HepG2 (cell line): Measurements from ENCODE around the gene CEBPZOS. TPM values are rescaled to one million over a fixed set of nuclear protein-coding genes. Genes with fewer than 3 reads are reported as not detected.
A peak's percentile ranks its signal among the peaks of the same experiment; 100 is the strongest.

Experiments
- ATAC-seq: fragments of 200-7000 bp; cut with Tn5 transposase; 3 replicates; pipeline ENCODE4 v1.9.1; 2020; ENCODE audit warnings: mild to moderate bottlenecking, moderate library complexity
- BruUV-seq: library from RNA; stranded (reverse); fragments of 400-500 nt; replicated peaks from 2 replicates; lab custom pipeline; 2021; lab: Mats Ljungman, UMichigan
- CTCF ChIA-PET: fragments of 300-600 bp; formaldehyde crosslinking; extraction: SDS; loops from one replicate; lab custom pipeline; 2021; ENCODE audit warnings: low total read pairs, inconsistent platforms, low intra/inter-chr PET ratio; lab: Yijun Ruan, JAX
- POLR2A ChIA-PET: fragments of 350-600 bp; sonication (Branson Sonifier 250); formaldehyde crosslinking; loops from one replicate; lab custom pipeline; 2020; ENCODE audit warnings: antibody characterized with exemption, inconsistent platforms; lab: Yijun Ruan, JAX
- DNase-seq: peaks from one replicate; pipeline ENCODE4 v3.0.0-alpha.2; 2015; ENCODE audit warnings: low spot score
- FAIRE-seq: peaks from 3 replicates; lab custom pipeline; 2011; peaks lifted over from hg19 to GRCh38; lab: Jason Lieb, UNC
- H2AFZ ChIP-seq: one replicate; pipeline ENCODE4 v1.6.1; 2011; ENCODE audit warnings: low read length, inconsistent platforms
- H3K27ac ChIP-seq: fragments of 300-600 bp; 3 replicates; pipeline ENCODE4 v1.8.0; 2011; ENCODE audit warnings: mixed run types, mild to moderate bottlenecking, mixed read lengths, low read length, inconsistent platforms; ENCODE audit not compliant: insufficient read depth; ENCODE audit errors: extremely low read length
- H3K27me3 ChIP-seq, 2 experiments: fragments of 200-600 bp in 1 of 2; 2 replicates in 1 of 2; 3 replicates in 1 of 2; pipeline versions ENCODE4 v1.6.0 to v1.8.0; 2011; ENCODE audit warnings: low read length in 2 of 2, mild to moderate bottlenecking in 2 of 2, moderate library complexity in 2 of 2, inconsistent platforms in 1 of 2; ENCODE audit not compliant: insufficient read depth in 2 of 2, control insufficient read depth in 1 of 2
- H3K36me3 ChIP-seq, 2 experiments: fragments of 200-600 bp in 1 of 2; replicated peaks in 1 of 2; 2 replicates in 1 of 2; 3 replicates in 1 of 2; pipeline versions ENCODE4 v1.5.1 to v1.8.0; 2011; ENCODE audit warnings: low read length in 2 of 2, inconsistent platforms in 1 of 2; ENCODE audit not compliant: insufficient read depth in 2 of 2, control insufficient read depth in 1 of 2
- H3K4me1 ChIP-seq: 2 replicates; pipeline ENCODE4 v1.5.1; 2012; ENCODE audit warnings: low read length, inconsistent platforms; ENCODE audit not compliant: insufficient read depth
- H3K4me2 ChIP-seq: 2 replicates; pipeline ENCODE4 v1.6.0; 2011; ENCODE audit warnings: low read depth, low read length, inconsistent platforms
- H3K4me3 ChIP-seq, 3 experiments: fragments of 200-600 bp in 1 of 3; sonication (generic), shearing (Covaris generic) in 1 of 3; replicated peaks in 1 of 3; 2 replicates each; pipeline ENCODE4 v1.5.1; 2011 to 2016; ENCODE audit warnings: low read length in 3 of 3, inconsistent platforms in 2 of 3, low read depth in 2 of 3, mild to moderate bottlenecking in 2 of 3, control low read depth in 1 of 3, mixed read lengths in 1 of 3; ENCODE audit not compliant: insufficient read depth in 1 of 3
- H3K79me2 ChIP-seq: one replicate; pipeline ENCODE4 v1.6.1; 2011; ENCODE audit warnings: low read length, inconsistent platforms; ENCODE audit not compliant: insufficient read depth
- H3K9ac ChIP-seq: 2 replicates; pipeline ENCODE4 v1.6.0; 2011; ENCODE audit warnings: mild to moderate bottlenecking, low read depth, low read length, inconsistent platforms; ENCODE audit not compliant: insufficient read depth
- H3K9me3 ChIP-seq: 2 replicates; pipeline ENCODE4 v1.5.1; 2012; ENCODE audit warnings: mild to moderate bottlenecking, low read length
- H4K20me1 ChIP-seq: 2 replicates; pipeline ENCODE4 v1.6.0; 2011; ENCODE audit warnings: inconsistent platforms, mild to moderate bottlenecking, low read length, moderate library complexity; ENCODE audit not compliant: insufficient read depth
- FOSL1 ChIP-seq: sonication (generic); formaldehyde crosslinking; IDR thresholded peaks from 2 replicates; pipeline ENCODE4 v1.9.0; 2021; ENCODE audit warnings: missing genetic modification reagents, borderline replicate concordance
- ISX ChIP-seq: sonication (generic); formaldehyde crosslinking; conservative IDR thresholded peaks from 2 replicates; pipeline ENCODE4 v1.5.0; 2020; ENCODE audit warnings: missing genetic modification reagents
- KDM3A ChIP-seq: IDR thresholded peaks from 2 replicates; pipeline ENCODE4 v1.6.1; 2018; ENCODE audit warnings: low read depth, missing compliant biosample characterization
- KDM5A ChIP-seq: fragments of 200-600 bp; sonication (generic); IDR thresholded peaks from 2 replicates; pipeline ENCODE4 v1.7.0; 2018; ENCODE audit warnings: antibody characterized with exemption, mild to moderate bottlenecking, low read length, borderline replicate concordance
- MBD4 ChIP-seq: IDR thresholded peaks from 2 replicates; pipeline ENCODE4 v1.6.1; 2012; ENCODE audit warnings: low read length, inconsistent platforms, borderline replicate concordance
- RARA ChIP-seq: IDR thresholded peaks from 2 replicates; pipeline ENCODE4 v1.6.1; 2016; ENCODE audit warnings: missing genetic modification reagents, missing compliant biosample characterization
- SETDB1 ChIP-seq: sonication (generic); formaldehyde crosslinking; IDR thresholded peaks from 2 replicates; pipeline ENCODE4 v1.5.1; 2020; ENCODE audit warnings: missing genetic modification reagents, mild to moderate bottlenecking, borderline replicate concordance
- SOX6 ChIP-seq, 2 experiments: fragments of 450-650 bp in 1 of 2; sonication (generic) in 1 of 2; formaldehyde crosslinking in 1 of 2; IDR thresholded peaks; 2 replicates each; pipeline versions ENCODE4 v1.4.0 to v1.6.1; 2017 to 2020; ENCODE audit warnings: antibody characterized with exemption in 1 of 2, mild to moderate bottlenecking in 1 of 2, missing genetic modification reagents in 1 of 2
- XBP1 ChIP-seq: sonication (generic); formaldehyde crosslinking; IDR thresholded peaks from 2 replicates; pipeline ENCODE4 v1.5.0; 2020; ENCODE audit warnings: missing genetic modification reagents
- ZBTB38 ChIP-seq: sonication (generic); formaldehyde crosslinking; IDR thresholded peaks from 2 replicates; pipeline ENCODE4 v1.5.1; 2020; ENCODE audit warnings: mild to moderate bottlenecking, missing genetic modification reagents
- ZFP90 ChIP-seq: sonication (generic); formaldehyde crosslinking; IDR thresholded peaks from 2 replicates; pipeline ENCODE4 v1.8.0; 2022; ENCODE audit warnings: missing genetic modification reagents, mild to moderate bottlenecking, inconsistent platforms, borderline replicate concordance
- ZNF121 ChIP-seq: sonication (generic); formaldehyde crosslinking; IDR thresholded peaks from 2 replicates; pipeline ENCODE4 v1.5.0; 2020; ENCODE audit warnings: mild to moderate bottlenecking, missing genetic modification reagents
- ZNF143 ChIP-seq: sonication (generic); formaldehyde crosslinking; IDR thresholded peaks from 2 replicates; pipeline ENCODE4 v1.4.0; 2020; ENCODE audit warnings: missing genetic modification reagents
- ZNF383 ChIP-seq: sonication (generic); formaldehyde crosslinking; IDR thresholded peaks from 2 replicates; pipeline ENCODE4 v1.4.0; 2020; ENCODE audit warnings: missing genetic modification reagents, mild to moderate bottlenecking, borderline replicate concordance
- ZNF766 ChIP-seq: sonication (generic); formaldehyde crosslinking; IDR thresholded peaks from 2 replicates; pipeline ENCODE4 v1.5.0; 2020; ENCODE audit warnings: missing genetic modification reagents, borderline replicate concordance
- ZNF770 ChIP-seq: sonication (generic); formaldehyde crosslinking; IDR thresholded peaks from 2 replicates; pipeline ENCODE4 v1.5.0; 2020; ENCODE audit warnings: mild to moderate bottlenecking, missing genetic modification reagents
- WGBS: methylation state at CpG from one replicate; pipeline ENCODE4 v1.1.6; 2017; ENCODE audit warnings: low lambda C conversion rate; 5-methylcytosine and 5-hydroxymethylcytosine counted together
- in situ Hi-C: cut with HindIII; loops from 2 replicates; pipeline ENCODE4 v1.10.0; 2017; ENCODE audit warnings: low pct_unique_long_range_greater_than_20kb; ENCODE audit not compliant: extremely low pct_ligation_motif_present
- intact Hi-C: fragments of 100-400 bp; cut with micrococcal nuclease; formaldehyde crosslinking; loops from one replicate; pipeline ENCODE4 v1.10.0; 2022; ENCODE audit not compliant: unreplicated experiment
- polyA plus RNA-seq, 8 experiments: library from polyadenylated mRNA; depleted of rRNA in 3 of 8; stranded (reverse) in 7 of 8; unstranded in 1 of 8; fragments of >200 nt; fragmentation: Illumina TruSeq in 4 of 8; extraction: Trizol in 4 of 8; gene quantifications; 2 replicates each; pipeline versions ENCODE4 v1.2.1 to v1.2.3, GENCODE V29; 2011 to 2016; ENCODE audit warnings: low read depth in 4 of 8, missing spikeins in 1 of 8, mixed read lengths in 1 of 8; ENCODE audit not compliant: insufficient read depth in 1 of 8
- total RNA-seq, 5 experiments: library from RNA; depleted of rRNA; stranded (reverse); fragments of >200 nt; fragmentation: Illumina TruSeq; extraction: Trizol; gene quantifications; 2 replicates each; pipeline ENCODE4 v1.2.3, GENCODE V29; 2016; ENCODE audit warnings: low read depth in 1 of 5

The CEBPZOS gene
- total and polyA plus RNA-seq, 2 of the 13 experiments (the other 11 are each of a cell fraction or from before 2014, with no cell fraction given), result 18.6 to 44.7 TPM

- POLR2A ChIA-PET, result no interaction called here
These were observed 43.1 kb upstream of the CEBPZOS start for GRCh38 chr2:37153224-37153623.

GRCh38 chr2:37154785-37155184, 41.5 kb upstream of the CEBPZOS start:
- Histone ChIP-seq H3K27me3 (no peaks in the 10 kb centered on the region; a peak in 1 of 5 replicates), H3K79me2 (peaks cover 57% of the 10 kb centered on the region), H3K4me3 (no peak overlapping the region), H2AFZ (no peak overlapping the region), H3K9me3 (no peaks in the 10 kb centered on the region), H4K20me1 (no peaks in the 10 kb centered on the region), H3K9ac (no peak overlapping the region), H3K4me1 (peaks cover 61% of the 10 kb centered on the region), H3K4me2 (peak overlapping the region; percentile 92; the same call in 1 of the 2 replicates), H3K27ac (no peak overlapping the region), H3K36me3 (no peaks in the 10 kb centered on the region)
- POLR2A ChIA-PET, result no interaction called here
- no peak for FAIRE-seq
- ATAC-seq, result no peak
- intact Hi-C loops (no loop called here), in situ Hi-C loops (loop anchor here (5.0 to 25.0 kb wide), 2 partner anchors 73 to 733 kb away; no protein-coding TSS in a partner anchor)
- BruUV-seq, result no TSS peak
- CTCF ChIA-PET, result no interaction called here
- 97% methylated on average over 4 of the region's 4 CpGs for WGBS
- DNase-seq, result no peak
- no peak for TF ChIP-seq ZBTB38 (CRISPR knock-in tag)
- TF ChIP-seq SETDB1 (CRISPR knock-in tag), result no peak
- no peak for TF ChIP-seq RARA (CRISPR knock-in tag)
- no peak for TF ChIP-seq ISX (CRISPR knock-in tag)
- TF ChIP-seq KDM5A, result no peak
- TF ChIP-seq XBP1 (CRISPR knock-in tag), result no peak
- no peak for TF ChIP-seq ZFP90 (CRISPR knock-in tag)
- TF ChIP-seq FOSL1 (CRISPR knock-in tag), result no peak
- no peak for TF ChIP-seq ZNF766 (CRISPR knock-in tag)
- TF ChIP-seq KDM3A (CRISPR knock-in tag), result no peak
- TF ChIP-seq ZNF383 (CRISPR knock-in tag), result no peak
- TF ChIP-seq ZNF143 (CRISPR knock-in tag), result no peak

More at GRCh38 chr2:37153224-37153623, 43.1 kb upstream of the CEBPZOS start:
- ATAC-seq, result no peak
- BruUV-seq, result no TSS peak
- no peak overlapping the region for H3K4me2 ChIP-seq
- H3K4me3 ChIP-seq, result no peak overlapping the region
- no peaks in the 10 kb centered on the region for H3K9me3 ChIP-seq
- in situ Hi-C loops (loop anchor here (25.0 kb wide), 1 partner anchor 734 kb away; no protein-coding TSS in a partner anchor), intact Hi-C loops (no loop called here)
- no peaks in the 10 kb centered on the region; a peak in 1 of 5 replicates for H3K27me3 ChIP-seq
- H3K79me2 ChIP-seq, result peaks cover 63% of the 10 kb centered on the region
- H3K36me3 ChIP-seq, result peaks cover 4 to 16% of the 10 kb centered on the region in 2 experiments; a peak in 3 of 5 replicates
- FAIRE-seq, result no peak
- DNase-seq, result no peak
- peaks cover 60% of the 10 kb centered on the region for H3K4me1 ChIP-seq
- 86% methylated on average over 5 of the region's 5 CpGs for WGBS
- TF ChIP-seq MBD4 (no peak), ZNF770 (peak; percentile 76), SOX6 (IDR thresholded peaks at IDR 0.05) (no peak), SOX6 (CRISPR knock-in tag; IDR thresholded peaks at IDR 0.05) (no peak), ZNF121 (CRISPR knock-in tag) (peak; percentile 78)
- H2AFZ ChIP-seq, result no peak overlapping the region
- no peaks in the 10 kb centered on the region for H4K20me1 ChIP-seq
- no peak overlapping the region for H3K9ac ChIP-seq
- CTCF ChIA-PET, result no interaction called here
- no peak overlapping the region for H3K27ac ChIP-seq
